SIG-M5 (cell line): ENCODE measurements around the gene ATG13.
"Not testable (repeated sequence)": the region's sequence is repeated elsewhere in the genome, so short reads cannot be mapped to it uniquely, and the experiment has no call there.

ENCODE experiments used
- DNase-seq: peaks from one replicate; lab custom pipeline; 2025; lab: John Stamatoyannopoulos, UW

Gene ATG13

GRCh38 chr11:46697723-46698122 is 80.4 kb downstream of the ATG13 start:
- DNase-seq: no peak

GRCh38 chr11:46698597-46698996 is 81.2 kb downstream of the ATG13 start:
- DNase-seq: no peak

- DNase-seq: peak; percentile 88
Measured at GRCh38 chr11:46700241-46701077, 83.1 kb downstream of the ATG13 start, which contains the start of the genes ARHGAP1 and ZNF408. Gene ARHGAP1 (minus strand): TSS chr11:46700619. CDS start chr11:46696107, 4,512 bp downstream. Gene ZNF408 (plus strand): TSS chr11:46701031. CDS start chr11:46701048, 17 bp downstream.

- DNase-seq: no peak
Measured at GRCh38 chr11:46701078-46701654, 83.8 kb downstream of the ATG13 start.

- no peak for DNase-seq
Measured at GRCh38 chr11:46705070-46705688, 87.8 kb downstream of the ATG13 start.

- DNase-seq: no peak
Measured at GRCh38 chr11:46706886-46707285, 89.5 kb downstream of the ATG13 start.

GRCh38 chr11:46709351-46709750 is 92.0 kb downstream of the ATG13 start:
- DNase-seq: not testable (repeated sequence)

- DNase-seq: no peak
Measured at GRCh38 chr11:46710821-46711269, 93.5 kb downstream of the ATG13 start.

- no peak for DNase-seq
Measured at GRCh38 chr11:46711303-46711702, 94.0 kb downstream of the ATG13 start.

GRCh38 chr11:46712874-46713576 is 95.7 kb downstream of the ATG13 start:
- no peak for DNase-seq

- not testable (repeated sequence) for DNase-seq
Measured at GRCh38 chr11:46717825-46718154, 100.4 kb downstream of the ATG13 start.

GRCh38 chr11:46718155-46719019 is 101.0 kb downstream of the ATG13 start:
- DNase-seq: no peak

GRCh38 chr11:46719048-46719542 is 101.7 kb downstream of the ATG13 start, which contains the start of gene F2:
Gene F2 (plus strand): TSS chr11:46719213. CDS start chr11:46719236, 23 bp downstream.
- DNase-seq: no peak

GRCh38 chr11:46719543-46720218 is 102.3 kb downstream of the ATG13 start:
- no peak for DNase-seq

GRCh38 chr11:46721286-46721685 is 103.9 kb downstream of the ATG13 start:
- no peak for DNase-seq

- DNase-seq: no peak
Measured at GRCh38 chr11:46722566-46723358, 105.4 kb downstream of the ATG13 start.

GRCh38 chr11:46723359-46723680 is 106.0 kb downstream of the ATG13 start:
- no peak for DNase-seq

- DNase-seq: no peak
Measured at GRCh38 chr11:46724088-46724487, 106.7 kb downstream of the ATG13 start.
